Left ventricle myocardium inferior (tissue), 1 donor: ENCODE results near the gene KRTCAP2. TPM values are rescaled to one million over a fixed set of nuclear protein-coding genes. Genes with fewer than 3 reads are reported as not detected.

Experiments
- DNase-seq: peaks from one replicate; pipeline ENCODE4 v3.0.0-alpha.2; 2020
- H3K27ac ChIP-seq: fragments of 200-600 bp; replicated peaks from 2 replicates; pipeline ENCODE4 v1.8.0; 2021
- H3K27me3 ChIP-seq: fragments of 200-600 bp; 2 replicates; pipeline ENCODE4 v1.8.0; 2021; ENCODE audit warnings: low read depth
- H3K36me3 ChIP-seq: fragments of 200-600 bp; 2 replicates; pipeline ENCODE4 v1.8.0; 2021
- H3K4me1 ChIP-seq: fragments of 200-600 bp; 2 replicates; pipeline ENCODE4 v1.8.0; 2021
- H3K4me3 ChIP-seq: fragments of 200-600 bp; 2 replicates; pipeline ENCODE4 v1.8.0; 2021; ENCODE audit warnings: mild to moderate bottlenecking, moderate library complexity
- H3K9me3 ChIP-seq: fragments of 200-600 bp; replicated peaks from 2 replicates; pipeline ENCODE4 v1.8.0; 2021
- CTCF ChIP-seq: fragments of 200-600 bp; IDR thresholded peaks from 2 replicates; pipeline ENCODE4 v1.8.0; 2021; ENCODE audit warnings: antibody characterized with exemption, mild to moderate bottlenecking, borderline replicate concordance
- intact Hi-C: fragments of 100-400 bp; cut with micrococcal nuclease; formaldehyde crosslinking; loops from one replicate; pipeline ENCODE4 v1.11.0; 2022
- total RNA-seq: library from RNA; stranded (reverse); fragmentation: NEBNext Ultra II Directional; extraction: Animal tissue kit (Norgen Biotek cat#: 25700); gene quantifications from one replicate; pipeline ENCODE4 v1.2.1, GENCODE V29; 2021
- donor health status: DM: no; HTN: yes; CAD: no; lungs with severe emphysema.

KRTCAP2 gene
- total RNA-seq, 1 donor from 2014 or later = 113 TPM

GRCh38 chr1:155173478-155174323, 597 bp upstream of the KRTCAP2 start, which contains the start of gene TRIM46:
Gene TRIM46 (plus strand): TSS chr1:155173849. CDS start chr1:155173967, 118 bp downstream.
- DNase-seq = no peak
- Histone ChIP-seq H3K4me3 (peak within 1 kb of the TSS; percentile 93), H3K9me3 (no peaks in the 10 kb centered on the region), H3K36me3 (peaks cover 21% of the 10 kb centered on the region), H3K27me3 (peaks cover 27% of the 10 kb centered on the region), H3K27ac (peak within 1 kb of the TSS; percentile 96), H3K4me1 (peaks cover 42% of the 10 kb centered on the region)
- peak; percentile 7 for TF ChIP-seq CTCF
- intact Hi-C loops = no loop called here

GRCh38 chr1:155171836-155172731, 1.0 kb downstream of the KRTCAP2 start:
- Histone ChIP-seq H3K27ac (peak overlapping the region; percentile 96), H3K9me3 (no peaks in the 10 kb centered on the region), H3K4me3 (peak overlapping the region; percentile 93), H3K36me3 (peaks cover 23% of the 10 kb centered on the region), H3K4me1 (peaks cover 52% of the 10 kb centered on the region), H3K27me3 (peaks cover 27% of the 10 kb centered on the region)
- intact Hi-C loops = no loop called here
- no peak for TF ChIP-seq CTCF
- DNase-seq = no peak

- DNase-seq = no peak
- no peak overlapping the region for H3K27ac ChIP-seq
- H3K36me3 ChIP-seq = peaks cover 23% of the 10 kb centered on the region
- no peak for TF ChIP-seq CTCF
- no peaks in the 10 kb centered on the region for H3K9me3 ChIP-seq
- intact Hi-C loops = no loop called here
- H3K27me3 ChIP-seq = peaks cover 24% of the 10 kb centered on the region
- peaks cover 60% of the 10 kb centered on the region for H3K4me1 ChIP-seq
- no peak overlapping the region for H3K4me3 ChIP-seq
Measured at GRCh38 chr1:155170806-155171205, 2.3 kb downstream of the KRTCAP2 start.

GRCh38 chr1:155170101-155170785, 2.9 kb downstream of the KRTCAP2 start:
- intact Hi-C loops = no loop called here
- no peak for DNase-seq
- peaks cover 23% of the 10 kb centered on the region for H3K36me3 ChIP-seq
- H3K4me3 ChIP-seq = no peak overlapping the region
- peaks cover 66% of the 10 kb centered on the region for H3K4me1 ChIP-seq
- H3K9me3 ChIP-seq = no peaks in the 10 kb centered on the region
- H3K27ac ChIP-seq = no peak overlapping the region
- H3K27me3 ChIP-seq = peaks cover 18% of the 10 kb centered on the region
- no peak for TF ChIP-seq CTCF

GRCh38 chr1:155169541-155169940, 3.6 kb downstream of the KRTCAP2 start:
- peaks cover 23% of the 10 kb centered on the region for H3K36me3 ChIP-seq
- H3K27ac ChIP-seq = no peak overlapping the region
- no peak for TF ChIP-seq CTCF
- H3K4me3 ChIP-seq = no peak overlapping the region
- intact Hi-C loops = loop anchor here (5.0 kb wide), 1 partner anchor 77 kb away; no protein-coding TSS in a partner anchor
- H3K9me3 ChIP-seq = peaks cover 4% of the 10 kb centered on the region
- peaks cover 64% of the 10 kb centered on the region for H3K4me1 ChIP-seq
- peaks cover 11% of the 10 kb centered on the region for H3K27me3 ChIP-seq
- no peak for DNase-seq
